ENCODE measurements around the gene TEPSIN. TPM values are rescaled to one million over a fixed set of nuclear protein-coding genes. Genes with fewer than 3 reads are reported as not detected.

The TEPSIN gene
- total and polyA plus RNA-seq, 9 donors, result 8.9 to 19.3 (median 13.8) TPM

DNA sequence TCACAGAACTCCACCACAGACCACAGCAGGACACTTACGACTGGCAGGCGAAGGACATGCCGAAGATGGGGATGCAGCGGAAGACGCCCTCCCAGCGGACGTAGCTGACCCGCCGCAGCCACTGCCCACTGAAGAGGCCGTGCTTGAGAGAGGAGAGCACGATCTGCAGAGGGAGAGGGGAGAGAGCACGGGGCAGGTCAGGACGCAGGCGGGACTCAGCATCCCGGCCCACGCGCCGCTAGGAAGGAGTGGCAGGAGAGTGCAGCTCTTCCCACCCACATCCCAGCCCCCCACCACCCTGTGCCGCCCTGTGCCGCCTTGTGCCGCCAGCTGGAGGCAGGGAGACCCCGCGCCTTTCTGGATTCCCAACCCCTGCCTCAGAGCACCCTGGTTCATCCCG lies 41.7 kb upstream of the TEPSIN start:
- H3K36me3 ChIP-seq (ENCODE audit: control insufficient read depth, insufficient read depth, low read length), result peaks cover 60% of the 10 kb centered on the region
- no peaks in the 10 kb centered on the region for H3K27me3 ChIP-seq (ENCODE audit: control insufficient read depth, insufficient read depth, low read length)
- WGBS (ENCODE audit: insufficient coverage), result 85% methylated on average over 12 of the region's 24 CpGs
- no peak overlapping the region for H3K27ac ChIP-seq (ENCODE audit: low read length)
- peaks cover 24% of the 10 kb centered on the region for H3K4me1 ChIP-seq (ENCODE audit: control insufficient read depth, insufficient read depth, low read length)
- no peaks in the 10 kb centered on the region for H3K9me3 ChIP-seq (replicated peaks; ENCODE audit: control insufficient read depth, low read depth, low read length)
- no peak for DNase-seq
- H3K4me3 ChIP-seq (ENCODE audit: low read length), result no peak overlapping the region

DNA sequence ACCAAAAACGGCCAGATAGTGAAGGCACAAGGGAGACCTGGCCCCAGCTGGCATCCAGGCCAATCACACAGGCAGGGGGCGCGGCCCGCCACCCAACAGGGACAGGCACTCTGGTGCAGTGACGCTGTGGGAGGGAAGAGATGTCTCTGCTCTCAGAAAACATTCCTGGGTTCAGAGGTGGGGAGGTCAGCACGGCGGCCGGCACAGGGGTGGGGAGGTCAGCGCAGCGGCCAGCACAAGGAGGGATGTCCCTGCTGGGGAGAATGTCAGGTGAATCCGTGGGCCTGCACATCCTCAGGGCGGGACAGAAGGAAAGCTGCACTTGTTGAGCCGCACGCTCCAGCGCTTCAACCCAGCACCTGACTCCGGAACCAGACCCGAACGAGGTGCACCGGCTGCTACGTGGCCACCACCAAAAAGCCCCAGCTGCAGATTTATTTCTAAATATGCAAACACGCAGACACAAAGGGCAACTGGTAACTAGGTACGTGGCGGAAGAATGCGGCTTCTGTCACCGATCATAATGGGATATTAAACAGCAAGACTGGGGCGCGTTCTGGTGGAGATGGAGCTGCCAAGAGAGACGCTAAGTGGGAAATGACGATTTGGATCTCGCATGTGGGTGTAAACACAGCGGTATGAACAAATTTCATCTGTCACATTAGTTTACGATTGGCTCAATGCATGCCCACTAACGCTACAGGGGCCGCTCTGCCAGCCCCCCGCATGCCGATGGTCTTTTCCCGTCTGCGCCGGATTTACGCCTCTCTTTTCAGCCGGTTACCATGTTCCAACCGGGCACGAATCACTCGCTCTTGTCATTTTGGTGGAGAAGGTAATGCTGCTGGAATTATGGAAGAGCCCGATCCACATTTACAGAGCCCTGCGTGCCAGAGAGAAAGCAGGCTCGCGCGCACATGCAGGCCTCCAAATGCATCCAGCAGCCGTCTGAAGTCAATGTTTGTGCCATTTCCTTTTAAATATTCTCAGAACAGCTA lies 40.7 kb upstream of the TEPSIN start:
- Histone ChIP-seq H3K27me3 (ENCODE audit: control insufficient read depth, insufficient read depth, low read length) (no peaks in the 10 kb centered on the region), H3K4me1 (ENCODE audit: control insufficient read depth, insufficient read depth, low read length) (peaks cover 14% of the 10 kb centered on the region), H3K36me3 (ENCODE audit: control insufficient read depth, insufficient read depth, low read length) (peaks cover 68% of the 10 kb centered on the region), H3K4me3 (ENCODE audit: low read length) (no peak overlapping the region), H3K9me3 (replicated peaks; ENCODE audit: control insufficient read depth, low read depth, low read length) (no peaks in the 10 kb centered on the region), H3K27ac (ENCODE audit: low read length) (no peak overlapping the region)
- no peak for DNase-seq
- 94% methylated on average over 41 of the region's 50 CpGs for WGBS (ENCODE audit: insufficient coverage)

DNA sequence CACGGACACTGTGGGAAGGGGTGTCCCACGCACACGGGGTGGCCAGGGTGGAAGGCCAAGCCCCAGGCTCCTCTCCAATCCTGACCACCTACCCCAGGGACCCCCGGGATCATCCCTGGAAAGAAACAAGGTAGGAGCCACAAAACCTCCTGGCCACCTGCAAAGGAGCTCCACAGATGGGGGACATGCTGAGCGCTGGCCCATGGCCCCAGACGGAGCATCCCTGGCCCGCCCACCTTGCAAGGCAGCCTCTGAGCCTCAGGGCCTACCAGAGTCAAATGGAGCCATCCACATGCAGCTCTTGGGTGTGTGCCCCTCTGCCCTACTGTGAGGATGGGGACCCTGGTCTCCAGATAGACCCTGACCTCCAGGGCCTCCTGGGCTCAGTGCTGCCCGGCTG lies 40.0 kb upstream of the TEPSIN start:
- Histone ChIP-seq H3K4me1 (ENCODE audit: control insufficient read depth, insufficient read depth, low read length) (peaks cover 12% of the 10 kb centered on the region), H3K36me3 (ENCODE audit: control insufficient read depth, insufficient read depth, low read length) (peaks cover 75% of the 10 kb centered on the region), H3K27ac (ENCODE audit: low read length) (no peak overlapping the region), H3K27me3 (ENCODE audit: control insufficient read depth, insufficient read depth, low read length) (no peaks in the 10 kb centered on the region), H3K4me3 (ENCODE audit: low read length) (no peak overlapping the region), H3K9me3 (replicated peaks; ENCODE audit: control insufficient read depth, low read depth, low read length) (no peaks in the 10 kb centered on the region)
- no peak for DNase-seq
- WGBS (ENCODE audit: insufficient coverage), result 90% methylated on average over 4 of the region's 8 CpGs

GRCh38 chr17:81277946-81278693 lies 39.3 kb upstream of the TEPSIN start:
- peaks cover 79% of the 10 kb centered on the region for H3K36me3 ChIP-seq (ENCODE audit: control insufficient read depth, insufficient read depth, low read length)
- WGBS (ENCODE audit: insufficient coverage), result 87% methylated on average over 19 of the region's 20 CpGs
- H3K9me3 ChIP-seq (replicated peaks; ENCODE audit: control insufficient read depth, low read depth, low read length), result no peaks in the 10 kb centered on the region
- peak overlapping the region; percentile 59 for H3K27ac ChIP-seq (ENCODE audit: low read length)
- H3K4me1 ChIP-seq (ENCODE audit: control insufficient read depth, insufficient read depth, low read length), result peaks cover 12% of the 10 kb centered on the region
- DNase-seq, result no peak
- H3K4me3 ChIP-seq (ENCODE audit: low read length), result no peak overlapping the region
- H3K27me3 ChIP-seq (ENCODE audit: control insufficient read depth, insufficient read depth, low read length), result no peaks in the 10 kb centered on the region

DNA sequence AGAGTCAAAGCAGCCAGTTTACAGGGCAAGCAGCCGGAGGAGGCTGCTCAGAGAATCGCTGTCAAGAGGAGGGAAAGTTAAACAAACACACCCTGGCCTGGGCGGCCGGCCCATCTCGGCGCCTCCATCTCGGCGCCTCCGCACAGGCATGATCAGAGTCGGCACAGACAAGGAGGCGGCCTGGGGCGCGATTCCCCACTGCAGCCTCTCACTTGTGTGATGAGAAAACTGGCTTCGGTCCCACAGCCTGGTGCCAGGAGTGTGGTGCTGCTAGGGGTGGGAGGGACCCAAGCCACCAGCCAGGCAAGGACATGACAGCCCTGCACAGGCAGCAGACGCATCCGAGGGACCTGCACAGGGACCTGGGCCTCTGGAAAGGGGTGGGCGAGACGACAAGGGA lies 38.6 kb upstream of the TEPSIN start:
- WGBS (ENCODE audit: insufficient coverage), result 85% methylated on average over 18 of the region's 18 CpGs

GRCh38 chr17:81276781-81277180 lies 37.9 kb upstream of the TEPSIN start:
- Histone ChIP-seq H3K9me3 (replicated peaks; ENCODE audit: control insufficient read depth, low read depth, low read length) (no peaks in the 10 kb centered on the region), H3K27me3 (ENCODE audit: control insufficient read depth, insufficient read depth, low read length) (no peaks in the 10 kb centered on the region), H3K27ac (ENCODE audit: low read length) (no peak overlapping the region), H3K4me1 (ENCODE audit: control insufficient read depth, insufficient read depth, low read length) (peaks cover 12% of the 10 kb centered on the region), H3K4me3 (ENCODE audit: low read length) (no peak overlapping the region), H3K36me3 (ENCODE audit: control insufficient read depth, insufficient read depth, low read length) (peaks cover 75% of the 10 kb centered on the region)
- no peak for DNase-seq
- WGBS (ENCODE audit: insufficient coverage), result 87% methylated on average over 11 of the region's 11 CpGs

More for the DNA sequence above, 38.6 kb upstream of the TEPSIN start:
- Histone ChIP-seq H3K36me3 (ENCODE audit: control insufficient read depth, insufficient read depth, low read length) (peaks cover 79% of the 10 kb centered on the region), H3K27ac (ENCODE audit: low read length) (peak overlapping the region; percentile 59), H3K9me3 (replicated peaks; ENCODE audit: control insufficient read depth, low read depth, low read length) (no peaks in the 10 kb centered on the region), H3K4me1 (ENCODE audit: control insufficient read depth, insufficient read depth, low read length) (peaks cover 12% of the 10 kb centered on the region), H3K27me3 (ENCODE audit: control insufficient read depth, insufficient read depth, low read length) (no peaks in the 10 kb centered on the region), H3K4me3 (ENCODE audit: low read length) (no peak overlapping the region)
- no peak for DNase-seq

DNA sequence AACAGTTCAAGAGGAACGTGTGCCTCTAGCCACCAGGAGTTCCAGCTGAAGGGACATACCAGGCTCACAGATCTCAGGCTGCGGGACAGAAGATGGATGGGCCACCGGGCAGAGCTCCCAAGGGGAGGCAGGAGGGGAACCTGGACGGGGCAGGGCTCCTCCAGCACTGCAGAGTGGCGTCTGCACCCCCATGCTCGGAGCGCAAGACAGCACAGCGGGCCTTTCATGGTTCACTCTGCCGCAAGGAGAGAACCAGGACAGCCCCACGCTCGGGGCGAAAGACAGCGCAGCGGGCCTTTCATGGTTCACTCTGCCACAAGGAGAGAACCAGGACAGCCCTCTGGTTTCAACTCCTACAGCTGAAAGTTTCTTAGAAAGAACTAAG lies 35.6 kb upstream of the TEPSIN start:
- Histone ChIP-seq H3K4me3 (ENCODE audit: low read length) (no peak overlapping the region), H3K27me3 (ENCODE audit: control insufficient read depth, insufficient read depth, low read length) (no peaks in the 10 kb centered on the region), H3K36me3 (ENCODE audit: control insufficient read depth, insufficient read depth, low read length) (peaks cover 78% of the 10 kb centered on the region), H3K9me3 (replicated peaks; ENCODE audit: control insufficient read depth, low read depth, low read length) (no peaks in the 10 kb centered on the region), H3K4me1 (ENCODE audit: control insufficient read depth, insufficient read depth, low read length) (peaks cover 12% of the 10 kb centered on the region), H3K27ac (ENCODE audit: low read length) (no peak overlapping the region)
- WGBS (ENCODE audit: insufficient coverage), result 86% methylated on average over 14 of the region's 14 CpGs
- DNase-seq, result no peak

DNA sequence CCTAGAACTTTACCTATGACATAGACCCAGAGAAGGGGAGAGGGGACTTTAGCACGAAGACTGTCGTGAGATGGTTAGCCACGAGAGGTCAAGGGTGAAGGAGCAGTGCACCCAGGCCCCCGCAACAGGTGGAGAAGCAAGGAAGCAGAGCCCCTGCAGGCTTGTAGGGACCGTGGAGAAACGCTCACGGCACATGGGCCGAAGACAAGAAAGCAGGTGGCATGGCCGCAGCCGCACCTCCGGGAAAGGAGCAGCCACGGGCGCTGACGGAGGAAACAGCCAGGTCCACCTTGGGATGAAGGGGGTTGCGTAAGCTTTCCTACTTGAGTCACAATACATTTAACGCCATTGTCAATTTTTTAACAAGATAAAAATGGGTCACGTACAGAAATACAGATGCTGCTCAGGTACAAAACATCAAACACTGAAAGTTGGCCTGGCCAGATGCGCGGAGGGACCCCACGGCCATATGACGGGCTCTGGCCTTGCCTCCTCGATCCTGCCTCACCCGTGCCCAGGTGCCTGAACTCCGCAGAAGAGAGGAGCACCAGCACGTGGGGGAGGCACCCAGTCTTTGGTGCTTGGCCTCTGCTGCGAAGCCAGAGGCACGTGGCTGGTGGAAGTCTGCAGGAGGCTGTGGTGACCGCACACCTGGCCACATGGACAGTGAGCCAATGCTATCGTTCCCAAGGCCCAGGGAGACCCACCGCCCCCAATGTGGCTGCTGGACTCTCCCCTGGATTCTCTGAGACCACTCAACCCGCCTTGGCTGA lies 35.0 kb upstream of the TEPSIN start:
- H3K27ac ChIP-seq (ENCODE audit: low read length), result no peak overlapping the region
- H3K4me3 ChIP-seq (ENCODE audit: low read length), result no peak overlapping the region
- no peaks in the 10 kb centered on the region for H3K9me3 ChIP-seq (replicated peaks; ENCODE audit: control insufficient read depth, low read depth, low read length)
- no peak for DNase-seq
- H3K4me1 ChIP-seq (ENCODE audit: control insufficient read depth, insufficient read depth, low read length), result peaks cover 12% of the 10 kb centered on the region
- peaks cover 76% of the 10 kb centered on the region for H3K36me3 ChIP-seq (ENCODE audit: control insufficient read depth, insufficient read depth, low read length)
- 95% methylated on average over 26 of the region's 31 CpGs for WGBS (ENCODE audit: insufficient coverage)
- H3K27me3 ChIP-seq (ENCODE audit: control insufficient read depth, insufficient read depth, low read length), result no peaks in the 10 kb centered on the region

GRCh38 chr17:81272616-81273015 lies 33.8 kb upstream of the TEPSIN start:
- H3K27ac ChIP-seq (ENCODE audit: low read length), result no peak overlapping the region
- WGBS (ENCODE audit: insufficient coverage), result 48% methylated on average over 10 of the region's 12 CpGs
- peaks cover 6% of the 10 kb centered on the region for H3K4me1 ChIP-seq (ENCODE audit: control insufficient read depth, insufficient read depth, low read length)
- no peaks in the 10 kb centered on the region for H3K27me3 ChIP-seq (ENCODE audit: control insufficient read depth, insufficient read depth, low read length)
- peak; percentile 41 for DNase-seq
- H3K9me3 ChIP-seq (replicated peaks; ENCODE audit: control insufficient read depth, low read depth, low read length), result no peaks in the 10 kb centered on the region
- H3K36me3 ChIP-seq (ENCODE audit: control insufficient read depth, insufficient read depth, low read length), result peaks cover 75% of the 10 kb centered on the region
- H3K4me3 ChIP-seq (ENCODE audit: low read length), result no peak overlapping the region

All from muscle of leg (tissue), 11 donors.